Right atrium auricular region (tissue), 2 donors: Measurements from ENCODE around the gene KRTAP29-1. TPM values are rescaled to one million over a fixed set of nuclear protein-coding genes. Genes with fewer than 3 reads are reported as not detected.

Experiments
- DNase-seq: peaks from one replicate; pipeline ENCODE4 v3.0.0-alpha.2; 2019; ENCODE audit warnings: low spot score
- H3K27ac ChIP-seq, 2 donors: fragments of 200-600 bp; sonication (generic); 1 replicate in 1 of 2; 2 replicates in 1 of 2; pipeline ENCODE4 v1.5.1; 2016 to 2019
- H3K27me3 ChIP-seq, 2 donors: fragments of 200-600 bp; sonication (generic); one replicate each; pipeline versions ENCODE4 v1.5.1 to v1.6.0; 2017 to 2019
- H3K36me3 ChIP-seq: fragments of 200-600 bp; sonication (generic); one replicate; pipeline ENCODE4 v1.5.1; 2016
- H3K4me1 ChIP-seq, 2 donors: fragments of 200-600 bp; sonication (generic); one replicate each; pipeline versions ENCODE4 v1.5.1 to v1.6.0; 2017 to 2019
- H3K4me3 ChIP-seq, 2 donors: fragments of 200-600 bp; sonication (generic); 1 replicate in 1 of 2; 2 replicates in 1 of 2; pipeline ENCODE4 v1.5.1; 2017 to 2019; ENCODE audit warnings: mild to moderate bottlenecking in 1 of 2, moderate library complexity in 1 of 2
- H3K9me3 ChIP-seq, 2 donors: fragments of 200-600 bp; sonication (generic); one replicate each; pipeline ENCODE4 v1.5.1; 2019
- total RNA-seq, 2 donors: library from RNA; depleted of rRNA; stranded (reverse); fragments of >200 nt; gene quantifications; one replicate each; pipeline ENCODE4 v1.1.0, GENCODE V29; 2016
- TF ChIP-seq, protein P1 (sequence below), 2 donors: fragments of 200-600 bp; sonication (generic); IDR thresholded peaks; one replicate each; pipeline ENCODE4 v1.5.1; 2019; ENCODE audit warnings: antibody characterized with exemption in 2 of 2

Gene KRTAP29-1
- total RNA-seq, 2 donors from 2014 or later: not detected

GRCh38 chr17:41298458-41299135 is 4.1 kb downstream of the KRTAP29-1 start:
- Histone ChIP-seq H3K9me3 (no peaks in the 10 kb centered on the region), H3K36me3 (no peaks in the 10 kb centered on the region), H3K27ac (no peak overlapping the region), H3K4me3 (no peak overlapping the region), H3K4me1 (no peaks in the 10 kb centered on the region), H3K27me3 (no peaks in the 10 kb centered on the region)
- DNase-seq: no peak
- TF ChIP-seq, protein P1, sequence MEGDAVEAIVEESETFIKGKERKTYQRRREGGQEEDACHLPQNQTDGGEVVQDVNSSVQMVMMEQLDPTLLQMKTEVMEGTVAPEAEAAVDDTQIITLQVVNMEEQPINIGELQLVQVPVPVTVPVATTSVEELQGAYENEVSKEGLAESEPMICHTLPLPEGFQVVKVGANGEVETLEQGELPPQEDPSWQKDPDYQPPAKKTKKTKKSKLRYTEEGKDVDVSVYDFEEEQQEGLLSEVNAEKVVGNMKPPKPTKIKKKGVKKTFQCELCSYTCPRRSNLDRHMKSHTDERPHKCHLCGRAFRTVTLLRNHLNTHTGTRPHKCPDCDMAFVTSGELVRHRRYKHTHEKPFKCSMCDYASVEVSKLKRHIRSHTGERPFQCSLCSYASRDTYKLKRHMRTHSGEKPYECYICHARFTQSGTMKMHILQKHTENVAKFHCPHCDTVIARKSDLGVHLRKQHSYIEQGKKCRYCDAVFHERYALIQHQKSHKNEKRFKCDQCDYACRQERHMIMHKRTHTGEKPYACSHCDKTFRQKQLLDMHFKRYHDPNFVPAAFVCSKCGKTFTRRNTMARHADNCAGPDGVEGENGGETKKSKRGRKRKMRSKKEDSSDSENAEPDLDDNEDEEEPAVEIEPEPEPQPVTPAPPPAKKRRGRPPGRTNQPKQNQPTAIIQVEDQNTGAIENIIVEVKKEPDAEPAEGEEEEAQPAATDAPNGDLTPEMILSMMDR (IDR thresholded peaks at IDR 0.05): no peak

GRCh38 chr17:41296846-41297245 is 5.8 kb downstream of the KRTAP29-1 start:
- H3K9me3 ChIP-seq: no peaks in the 10 kb centered on the region
- TF ChIP-seq, protein P1 (IDR thresholded peaks at IDR 0.05): no peak
- no peaks in the 10 kb centered on the region for H3K27me3 ChIP-seq
- no peaks in the 10 kb centered on the region for H3K36me3 ChIP-seq
- no peak overlapping the region for H3K4me3 ChIP-seq
- DNase-seq: no peak
- no peak overlapping the region for H3K27ac ChIP-seq
- no peaks in the 10 kb centered on the region for H3K4me1 ChIP-seq

DNA sequence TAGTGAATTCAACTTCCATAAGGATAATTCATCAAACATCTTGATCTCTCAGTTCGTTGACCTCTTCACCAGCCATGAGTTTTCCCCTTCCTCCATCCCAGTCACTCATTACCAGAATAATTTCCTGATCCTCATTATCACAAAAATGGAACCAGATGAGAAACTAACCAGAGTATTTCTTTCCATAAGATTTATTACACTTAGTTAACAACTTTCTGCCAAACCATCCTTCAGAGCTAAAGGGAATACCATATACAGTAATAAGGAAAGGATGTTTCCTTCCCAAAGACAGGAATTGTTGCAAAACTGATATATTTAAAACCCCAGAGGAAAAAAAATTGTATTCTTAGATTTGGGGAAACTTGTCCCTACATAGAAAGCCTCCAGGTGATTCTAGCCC is 8.6 kb downstream of the KRTAP29-1 start:
- TF ChIP-seq, protein P1 (IDR thresholded peaks at IDR 0.05): no peak

DNA sequence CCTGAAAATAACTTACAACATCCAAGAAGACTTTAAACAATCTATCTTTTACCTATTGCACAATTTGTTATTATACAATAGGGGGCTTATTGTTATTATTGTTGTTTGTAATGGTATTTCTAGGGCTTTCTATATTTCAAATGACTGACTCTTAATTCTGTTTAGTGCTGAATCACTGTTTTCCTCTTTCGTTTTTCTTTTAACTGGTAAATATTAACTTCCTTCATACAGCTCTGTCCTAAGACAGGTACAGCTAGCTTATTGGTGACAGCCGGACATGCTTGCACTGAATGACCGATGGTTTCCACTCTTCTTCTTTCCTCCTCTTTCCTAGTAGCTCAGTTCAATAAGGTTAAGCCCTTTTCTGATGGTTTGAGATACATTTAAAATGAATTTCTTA is 15.6 kb downstream of the KRTAP29-1 start:
- H3K27ac ChIP-seq: no peak overlapping the region
- no peaks in the 10 kb centered on the region for H3K9me3 ChIP-seq
- no peaks in the 10 kb centered on the region for H3K36me3 ChIP-seq
- H3K4me3 ChIP-seq: no peak overlapping the region
- no peak for DNase-seq
- TF ChIP-seq, protein P1 (IDR thresholded peaks at IDR 0.05): no peak
- no peaks in the 10 kb centered on the region for H3K27me3 ChIP-seq
- no peaks in the 10 kb centered on the region for H3K4me1 ChIP-seq

More for the DNA sequence above, 8.6 kb downstream of the KRTAP29-1 start:
- DNase-seq: no peak
- Histone ChIP-seq H3K4me1 (no peaks in the 10 kb centered on the region), H3K36me3 (no peaks in the 10 kb centered on the region), H3K27me3 (no peaks in the 10 kb centered on the region), H3K9me3 (no peaks in the 10 kb centered on the region), H3K27ac (no peak overlapping the region), H3K4me3 (no peak overlapping the region)

GRCh38 chr17:41284546-41284945 is 18.1 kb downstream of the KRTAP29-1 start:
- Histone ChIP-seq H3K9me3 (no peaks in the 10 kb centered on the region), H3K4me3 (no peak overlapping the region), H3K36me3 (no peaks in the 10 kb centered on the region), H3K27ac (no peak overlapping the region), H3K27me3 (no peaks in the 10 kb centered on the region), H3K4me1 (no peaks in the 10 kb centered on the region)
- DNase-seq: no peak
- TF ChIP-seq, protein P1 (IDR thresholded peaks at IDR 0.05): no peak

DNA sequence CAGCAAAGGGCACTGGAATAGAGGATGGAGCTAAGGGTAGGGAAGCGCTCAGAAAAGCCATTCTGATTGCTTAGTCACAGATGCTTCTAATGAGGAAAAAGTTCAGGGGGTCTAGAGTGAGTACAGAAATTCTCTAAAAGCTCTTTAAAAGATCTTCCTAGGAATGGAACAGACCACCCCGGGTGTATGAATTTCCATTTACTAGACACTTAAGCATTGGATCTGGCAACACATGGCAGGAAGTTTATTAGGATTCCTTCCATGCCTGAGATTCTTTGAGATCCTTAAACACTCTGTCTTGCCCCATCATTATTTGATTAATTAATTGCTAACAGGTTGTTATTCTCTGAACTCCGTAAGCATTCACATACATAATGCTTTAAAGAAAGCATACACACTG is 18.6 kb downstream of the KRTAP29-1 start:
- H3K4me3 ChIP-seq: no peak overlapping the region
- no peaks in the 10 kb centered on the region for H3K9me3 ChIP-seq
- no peaks in the 10 kb centered on the region for H3K27me3 ChIP-seq
- H3K27ac ChIP-seq: no peak overlapping the region
- H3K36me3 ChIP-seq: no peaks in the 10 kb centered on the region
- no peaks in the 10 kb centered on the region for H3K4me1 ChIP-seq
- no peak for DNase-seq
- TF ChIP-seq, protein P1 (IDR thresholded peaks at IDR 0.05): no peak
